IMR-90 (cell line): ENCODE measurements around the gene BCAS1. TPM values are rescaled to one million over a fixed set of nuclear protein-coding genes. Genes with fewer than 3 reads are reported as not detected.

Experiments used
- ATAC-seq: fragments of 200-7000 bp; cut with Tn5 transposase; 2 replicates; pipeline ENCODE4 v1.9.1; 2020; ENCODE audit warnings: low read depth, mild to moderate bottlenecking, moderate library complexity
- BruUV-seq: library from RNA; stranded (reverse); fragments of 400-500 nt; replicated peaks from 2 replicates; lab custom pipeline; 2021; lab: Mats Ljungman, UMichigan
- CTCF ChIA-PET: fragments of 300-600 bp; formaldehyde crosslinking; extraction: SDS; loops from one replicate; lab custom pipeline; 2021; ENCODE audit warnings: antibody characterized with exemption; lab: Yijun Ruan, JAX
- POLR2A ChIA-PET: fragments of 300-600 bp; sonication (Branson Sonifier 250); formaldehyde crosslinking; loops from one replicate; lab custom pipeline; 2022; ENCODE audit warnings: antibody characterized with exemption; ENCODE audit not compliant: unreplicated experiment; lab: Charles Lee
- DNase-seq: peaks from one replicate; pipeline ENCODE4 v3.0.0; 2013
- H2AFZ ChIP-seq: replicated peaks from 2 replicates; pipeline ENCODE3; 2013; ENCODE audit warnings: low read length, mild to moderate bottlenecking; ENCODE audit not compliant: poor library complexity
- H2AK5ac ChIP-seq: 2 replicates; pipeline ENCODE4 v1.6.1; 2013; ENCODE audit warnings: low read depth, low read length, inconsistent platforms
- H2AK9ac ChIP-seq: replicated peaks from 2 replicates; pipeline ENCODE3; 2013; ENCODE audit warnings: mild to moderate bottlenecking, low read depth, low read length, moderate library complexity; ENCODE audit not compliant: poor library complexity
- H2BK120ac ChIP-seq: 2 replicates; pipeline ENCODE4 v1.6.1; 2013; ENCODE audit warnings: low read depth, low read length, inconsistent platforms
- H2BK15ac ChIP-seq: 3 replicates; pipeline ENCODE4 v1.6.1; 2013; ENCODE audit warnings: low read depth, low read length, inconsistent platforms
- H2BK20ac ChIP-seq: 2 replicates; pipeline ENCODE4 v1.6.1; 2013; ENCODE audit warnings: low read depth, mild to moderate bottlenecking, inconsistent platforms, low read length, moderate library complexity
- H2BK5ac ChIP-seq: 2 replicates; pipeline ENCODE4 v1.6.1; 2013; ENCODE audit warnings: mild to moderate bottlenecking, low read depth, low read length, inconsistent platforms; ENCODE audit not compliant: poor library complexity, severe bottlenecking
- H3K14ac ChIP-seq: replicated peaks from 2 replicates; pipeline ENCODE4 v1.6.1; 2013; ENCODE audit warnings: low read depth, low read length, inconsistent platforms
- H3K18ac ChIP-seq: 2 replicates; pipeline ENCODE4 v1.6.1; 2013; ENCODE audit warnings: low read depth, low read length, control low read depth
- H3K23ac ChIP-seq: 2 replicates; pipeline ENCODE4 v1.6.1; 2013; ENCODE audit warnings: low read depth, low read length, inconsistent platforms
- H3K27ac ChIP-seq: 2 replicates; pipeline ENCODE4 v1.5.1; 2013; ENCODE audit warnings: mild to moderate bottlenecking, control low read depth, low read length; ENCODE audit not compliant: insufficient read depth
- H3K27me3 ChIP-seq: 2 replicates; pipeline ENCODE4 v1.6.1; 2013; ENCODE audit warnings: low read length; ENCODE audit not compliant: control insufficient read depth, insufficient read depth
- H3K36me3 ChIP-seq: 2 replicates; pipeline ENCODE4 v1.6.1; 2013; ENCODE audit warnings: low read length, mixed read lengths; ENCODE audit not compliant: control insufficient read depth, insufficient read depth
- H3K4ac ChIP-seq: 2 replicates; pipeline ENCODE4 v1.6.1; 2013; ENCODE audit warnings: low read depth, low read length, inconsistent platforms
- H3K4me1 ChIP-seq: 2 replicates; pipeline ENCODE4 v1.6.1; 2013; ENCODE audit warnings: low read length, mixed read lengths; ENCODE audit not compliant: control insufficient read depth, insufficient read depth
- H3K4me2 ChIP-seq: 2 replicates; pipeline ENCODE4 v1.6.1; 2013; ENCODE audit warnings: low read depth, mild to moderate bottlenecking, control low read depth, low read length, moderate library complexity
- H3K4me3 ChIP-seq: 2 replicates; pipeline ENCODE4 v1.5.1; 2013; ENCODE audit warnings: low read depth, mild to moderate bottlenecking, control low read depth, low read length, moderate library complexity; ENCODE audit not compliant: insufficient read depth
- H3K56ac ChIP-seq: 2 replicates; pipeline ENCODE4 v1.6.1; 2013; ENCODE audit warnings: low read length, inconsistent platforms; ENCODE audit not compliant: insufficient read depth; ENCODE audit errors: extremely low read depth
- H3K79me1 ChIP-seq, 2 experiments: 2 replicates each; pipeline ENCODE4 v1.6.1; 2013; ENCODE audit warnings: low read length in 2 of 2, inconsistent platforms in 1 of 2, low read depth in 1 of 2
- H3K9ac ChIP-seq: 2 replicates; pipeline ENCODE4 v1.6.1; 2013; ENCODE audit warnings: low read depth, low read length, control low read depth
- H3K9me1 ChIP-seq: 2 replicates; pipeline ENCODE4 v1.6.1; 2013; ENCODE audit warnings: low read length, inconsistent platforms; ENCODE audit not compliant: insufficient read depth
- H3K9me3 ChIP-seq: 2 replicates; pipeline ENCODE4 v1.6.1; 2013; ENCODE audit warnings: low read length; ENCODE audit not compliant: control insufficient read depth, insufficient read depth
- H4K20me1 ChIP-seq: 2 replicates; pipeline ENCODE4 v1.6.1; 2013; ENCODE audit warnings: low read length, inconsistent platforms; ENCODE audit not compliant: insufficient read depth
- H4K5ac ChIP-seq: 2 replicates; pipeline ENCODE4 v1.6.1; 2013; ENCODE audit warnings: mild to moderate bottlenecking, low read depth, low read length, control low read depth
- H4K8ac ChIP-seq, 2 experiments: 2 replicates each; pipeline ENCODE4 v1.6.1; 2013; ENCODE audit warnings: low read depth in 2 of 2, low read length in 2 of 2, control low read depth in 1 of 2, inconsistent platforms in 1 of 2
- H4K91ac ChIP-seq: 2 replicates; pipeline ENCODE4 v1.6.1; 2013; ENCODE audit warnings: low read depth, low read length, inconsistent platforms; ENCODE audit not compliant: insufficient read depth
- BHLHE40 ChIP-seq: fragments of 150-350 bp; IDR thresholded peaks from 2 replicates; pipeline ENCODE4 v1.6.1; 2016; ENCODE audit warnings: mild to moderate bottlenecking, low read depth, low read length
- CEBPB ChIP-seq: IDR thresholded peaks from 2 replicates; pipeline ENCODE4 v1.6.1; 2012; ENCODE audit warnings: low read depth, low read length, improper control_type of control experiment
- CHD1 ChIP-seq: IDR thresholded peaks from 2 replicates; pipeline ENCODE4 v1.6.1; 2012; ENCODE audit warnings: low read depth, low read length, improper control_type of control experiment
- FOS ChIP-seq: fragments of 150-350 bp; IDR thresholded peaks from 2 replicates; pipeline ENCODE4 v1.6.1; 2016; ENCODE audit warnings: low read depth, low read length
- MAFK ChIP-seq: IDR thresholded peaks from 2 replicates; pipeline ENCODE4 v1.6.1; 2012; ENCODE audit warnings: low read depth, low read length, improper control_type of control experiment
- MAZ ChIP-seq: IDR thresholded peaks from 2 replicates; pipeline ENCODE4 v1.6.1; 2012; ENCODE audit warnings: low read depth, mild to moderate bottlenecking, low read length, improper control_type of control experiment, moderate library complexity, borderline replicate concordance
- MXI1 ChIP-seq: IDR thresholded peaks from 2 replicates; pipeline ENCODE4 v1.6.1; 2012; ENCODE audit warnings: low read depth, mild to moderate bottlenecking, low read length, moderate library complexity, borderline replicate concordance
- NFE2L2 ChIP-seq: fragments of 150-350 bp; IDR thresholded peaks from 2 replicates; pipeline ENCODE4 v1.6.1; 2016; ENCODE audit warnings: low read depth, mild to moderate bottlenecking, low read length
- POLR2A ChIP-seq: IDR thresholded peaks from 2 replicates; pipeline ENCODE4 v1.6.1; 2012; ENCODE audit warnings: mild to moderate bottlenecking, low read depth, low read length
- RAD21 ChIP-seq: IDR thresholded peaks from 2 replicates; pipeline ENCODE4 v1.6.1; 2012; ENCODE audit warnings: low read length, improper control_type of control experiment
- RCOR1 ChIP-seq: IDR thresholded peaks from 2 replicates; pipeline ENCODE4 v1.6.1; 2012; ENCODE audit warnings: mild to moderate bottlenecking, low read length, improper control_type of control experiment; ENCODE audit not compliant: insufficient replicate concordance
- RFX5 ChIP-seq: IDR thresholded peaks from 2 replicates; pipeline ENCODE4 v1.8.0; 2012; ENCODE audit warnings: low read depth, mild to moderate bottlenecking, low read length, moderate library complexity
- SMC3 ChIP-seq: fragments of 150-350 bp; IDR thresholded peaks from 2 replicates; pipeline ENCODE4 v1.6.1; 2016; ENCODE audit warnings: low read depth, mild to moderate bottlenecking, antibody characterized with exemption, low read length, moderate library complexity
- WGBS, 2 experiments: methylation state at CpG; one replicate each; pipeline versions ENCODE4 v1.1.5 to v1.1.7; 2013; ENCODE audit warnings: missing lambda C conversion rate in 2 of 2; ENCODE audit not compliant: insufficient read length in 1 of 2; ENCODE audit errors: extremely low coverage in 2 of 2; 5-methylcytosine and 5-hydroxymethylcytosine counted together
- dilution Hi-C: fragments of 300-500 bp; cut with HindIII; formaldehyde crosslinking; loops from one replicate; pipeline ENCODE4 v1.14.3; 2018; ENCODE audit warnings: low sequenced_read_pairs; ENCODE audit not compliant: unreplicated experiment
- in situ Hi-C: fragments of 300-500 bp; cut with MboI; formaldehyde crosslinking; loops from 3 replicates; pipeline ENCODE4 v1.14.3; 2019; ENCODE audit warnings: low sequenced_read_pairs, inconsistent platforms, mixed read lengths
- intact Hi-C: fragments of 100-400 bp; cut with micrococcal nuclease; formaldehyde crosslinking; loops from 2 replicates; pipeline ENCODE4 v1.10.0; 2022
- polyA plus RNA-seq, 3 experiments: library from polyadenylated mRNA; depleted of rRNA; stranded (reverse); fragments of >200 nt; gene quantifications; 2 replicates each; pipeline ENCODE4 v1.2.3, GENCODE V29; 2012; ENCODE audit warnings: low replicate concordance in 1 of 3
- total RNA-seq: library from RNA; depleted of rRNA; stranded (reverse); fragments of >200 nt; gene quantifications from 2 replicates; pipeline ENCODE4 v1.2.3, GENCODE V29; 2012
- TF ChIP-seq, protein P1 (sequence below): conservative IDR thresholded peaks from 2 replicates; pipeline ENCODE4 v1.5.1; 2012; ENCODE audit warnings: mild to moderate bottlenecking, low read depth, low read length, improper control_type of control experiment
- TF ChIP-seq, protein P2 (sequence below): fragments of 150-350 bp; IDR thresholded peaks from 2 replicates; pipeline ENCODE4 v1.6.1; 2016; ENCODE audit warnings: low read depth, mild to moderate bottlenecking, low read length, moderate library complexity, borderline replicate concordance

BCAS1 gene
- total and polyA plus RNA-seq, 2 of the 4 experiments (the other 2 are of a cell fraction), result under 0.01 TPM; not detected in 1

DNA sequence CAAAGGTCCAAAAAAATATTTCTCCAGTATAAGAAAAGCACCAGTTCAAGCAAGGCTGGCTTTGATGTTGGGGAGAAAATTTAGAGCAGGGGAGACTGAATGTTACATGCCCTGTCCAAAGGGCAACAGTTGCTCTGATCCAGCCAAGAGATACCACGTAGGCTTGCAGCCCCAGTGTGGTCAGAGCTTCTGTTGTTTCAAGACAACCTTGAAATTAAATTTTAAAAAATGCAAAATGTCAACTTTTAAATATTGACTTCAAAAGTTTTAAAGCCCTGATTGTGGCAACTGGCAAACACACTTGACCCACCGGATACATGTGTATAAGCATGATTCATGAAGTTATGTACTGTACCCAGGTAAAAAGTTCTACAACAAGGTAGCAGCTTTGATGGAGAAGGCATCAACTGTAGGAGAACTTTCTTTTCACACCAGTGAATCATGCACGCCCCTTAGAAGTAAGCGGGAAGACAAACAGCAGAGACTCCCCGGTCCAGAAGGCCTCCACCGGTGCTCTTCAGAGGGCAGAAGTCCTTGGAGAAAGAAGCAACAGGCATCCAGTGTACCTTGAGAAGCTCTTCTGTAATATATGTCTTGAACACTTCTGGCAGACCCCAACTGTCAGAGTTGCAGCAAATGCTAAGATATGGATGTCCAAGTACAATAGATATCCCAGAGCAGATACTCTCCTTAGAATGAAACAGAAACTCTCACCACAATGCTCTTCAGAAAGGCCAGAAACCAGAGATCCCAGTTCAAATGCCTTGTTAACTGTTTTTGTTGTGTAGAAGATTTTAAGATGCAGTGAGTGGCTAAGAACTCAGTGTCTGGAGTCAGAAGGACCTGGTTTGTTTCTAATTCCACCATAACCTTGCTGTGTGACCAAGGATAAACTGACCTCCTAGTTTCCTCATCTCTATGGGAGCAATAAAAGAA, 115.4 kb downstream of the BCAS1 start:
- ChIA-PET POLR2A (no interaction called here), CTCF (interaction anchor here (1.1 kb wide), 1 partner anchor 15 kb away, joined by 4 read pairs; no protein-coding TSS in a partner anchor)
- BruUV-seq, result no TSS peak
- Histone ChIP-seq H3K9me1 (no peaks in the 10 kb centered on the region), H3K18ac (no peak overlapping the region), H3K27ac (no peak overlapping the region), H2AFZ (no peak overlapping the region), H2AK5ac (no peak overlapping the region), H3K9ac (no peak overlapping the region), H4K8ac (no peak overlapping the region), H3K36me3 (no peaks in the 10 kb centered on the region), H3K9me3 (no peaks in the 10 kb centered on the region; the same call in 1 of the 2 replicates), H2BK20ac (no peak overlapping the region), H4K91ac (no peak overlapping the region), H2AK9ac (no peak overlapping the region), H3K56ac (no peak overlapping the region), H4K5ac (no peak overlapping the region), H4K20me1 (no peaks in the 10 kb centered on the region), H3K27me3 (no peaks in the 10 kb centered on the region), H3K14ac (no peak overlapping the region), H2BK5ac (no peak overlapping the region), H3K4me3 (no peak overlapping the region), H3K23ac (no peak overlapping the region), H3K4ac (no peak overlapping the region), H3K4me2 (no peak overlapping the region), H3K79me1 (no peaks in the 10 kb centered on the region), H2BK15ac (no peak overlapping the region), H3K4me1 (peaks cover 3% of the 10 kb centered on the region), H2BK120ac (no peak overlapping the region)
- intact Hi-C loops, result no loop called here
- in situ Hi-C loops, result no loop called here
- dilution Hi-C loops, result no loop called here
- 90% methylated on average over 2 of the region's 6 CpGs; no CpG with 5 or more reads in 1 of the 2 experiments for WGBS, 2 experiments
- no peak for ATAC-seq
- no peak for DNase-seq
- TF ChIP-seq, protein P1, sequence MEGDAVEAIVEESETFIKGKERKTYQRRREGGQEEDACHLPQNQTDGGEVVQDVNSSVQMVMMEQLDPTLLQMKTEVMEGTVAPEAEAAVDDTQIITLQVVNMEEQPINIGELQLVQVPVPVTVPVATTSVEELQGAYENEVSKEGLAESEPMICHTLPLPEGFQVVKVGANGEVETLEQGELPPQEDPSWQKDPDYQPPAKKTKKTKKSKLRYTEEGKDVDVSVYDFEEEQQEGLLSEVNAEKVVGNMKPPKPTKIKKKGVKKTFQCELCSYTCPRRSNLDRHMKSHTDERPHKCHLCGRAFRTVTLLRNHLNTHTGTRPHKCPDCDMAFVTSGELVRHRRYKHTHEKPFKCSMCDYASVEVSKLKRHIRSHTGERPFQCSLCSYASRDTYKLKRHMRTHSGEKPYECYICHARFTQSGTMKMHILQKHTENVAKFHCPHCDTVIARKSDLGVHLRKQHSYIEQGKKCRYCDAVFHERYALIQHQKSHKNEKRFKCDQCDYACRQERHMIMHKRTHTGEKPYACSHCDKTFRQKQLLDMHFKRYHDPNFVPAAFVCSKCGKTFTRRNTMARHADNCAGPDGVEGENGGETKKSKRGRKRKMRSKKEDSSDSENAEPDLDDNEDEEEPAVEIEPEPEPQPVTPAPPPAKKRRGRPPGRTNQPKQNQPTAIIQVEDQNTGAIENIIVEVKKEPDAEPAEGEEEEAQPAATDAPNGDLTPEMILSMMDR, result no peak
- no peak for TF ChIP-seq MAZ
- TF ChIP-seq CHD1, result no peak
- no peak for TF ChIP-seq MXI1
- no peak for TF ChIP-seq CEBPB
- no peak for TF ChIP-seq NFE2L2
- TF ChIP-seq MAFK, result no peak
- no peak for TF ChIP-seq RCOR1
- TF ChIP-seq POLR2A, result no peak
- no peak for TF ChIP-seq FOS
- TF ChIP-seq, protein P2, sequence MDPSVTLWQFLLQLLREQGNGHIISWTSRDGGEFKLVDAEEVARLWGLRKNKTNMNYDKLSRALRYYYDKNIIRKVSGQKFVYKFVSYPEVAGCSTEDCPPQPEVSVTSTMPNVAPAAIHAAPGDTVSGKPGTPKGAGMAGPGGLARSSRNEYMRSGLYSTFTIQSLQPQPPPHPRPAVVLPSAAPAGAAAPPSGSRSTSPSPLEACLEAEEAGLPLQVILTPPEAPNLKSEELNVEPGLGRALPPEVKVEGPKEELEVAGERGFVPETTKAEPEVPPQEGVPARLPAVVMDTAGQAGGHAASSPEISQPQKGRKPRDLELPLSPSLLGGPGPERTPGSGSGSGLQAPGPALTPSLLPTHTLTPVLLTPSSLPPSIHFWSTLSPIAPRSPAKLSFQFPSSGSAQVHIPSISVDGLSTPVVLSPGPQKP, result no peak
- no peak for TF ChIP-seq BHLHE40
- TF ChIP-seq SMC3, result no peak
- TF ChIP-seq RFX5, result no peak
- no peak for TF ChIP-seq RAD21
